HepG2 (cell line): Measurements from ENCODE around the gene NUDT19. TPM values are rescaled to one million over a fixed set of nuclear protein-coding genes. Genes with fewer than 3 reads are reported as not detected.

ENCODE experiments used
- BCL6 ChIP-seq: IDR thresholded peaks from 2 replicates; pipeline ENCODE4 v1.6.1; 2016; ENCODE audit warnings: missing genetic modification reagents, missing compliant biosample characterization
- BORCS8-MEF2B ChIP-seq: sonication (generic); formaldehyde crosslinking; IDR thresholded peaks from 2 replicates; pipeline ENCODE4 v1.8.0; 2022; ENCODE audit warnings: mild to moderate bottlenecking, missing genetic modification reagents
- CC2D1A ChIP-seq: sonication (generic); formaldehyde crosslinking; IDR thresholded peaks from 2 replicates; pipeline ENCODE4 v1.8.1; 2023; ENCODE audit warnings: mild to moderate bottlenecking, missing genetic modification reagents
- CREM ChIP-seq, 2 experiments: sonication (generic) in 1 of 2; formaldehyde crosslinking in 1 of 2; IDR thresholded peaks; 2 replicates each; pipeline versions ENCODE4 v1.4.0 to v1.6.1; 2016 to 2020; ENCODE audit warnings: antibody characterized with exemption in 1 of 2, mild to moderate bottlenecking in 1 of 2, missing genetic modification reagents in 1 of 2
- GFI1 ChIP-seq: sonication (generic); formaldehyde crosslinking; IDR thresholded peaks from 2 replicates; pipeline ENCODE4 v1.5.0; 2020; ENCODE audit warnings: missing genetic modification reagents, mild to moderate bottlenecking, borderline replicate concordance
- MTA1 ChIP-seq: sonication (generic); formaldehyde crosslinking; IDR thresholded peaks from 2 replicates; pipeline ENCODE4 v1.4.0; 2020; ENCODE audit warnings: missing genetic modification reagents, mild to moderate bottlenecking, borderline replicate concordance
- PLRG1 ChIP-seq: fragments of 450-650 bp; conservative IDR thresholded peaks from 2 replicates; pipeline ENCODE4 v1.6.1; 2016
- SMARCC2 ChIP-seq: fragments of 450-650 bp; IDR thresholded peaks from 2 replicates; pipeline ENCODE4 v1.6.1; 2017; ENCODE audit warnings: antibody characterized with exemption, mild to moderate bottlenecking
- TEAD3 ChIP-seq: optimal IDR thresholded peaks from 2 replicates; pipeline ENCODE3; 2016; ENCODE audit warnings: borderline replicate concordance
- ZBTB3 ChIP-seq: sonication (generic); formaldehyde crosslinking; IDR thresholded peaks from 2 replicates; pipeline ENCODE4 v1.4.0; 2020; ENCODE audit warnings: low read depth, mild to moderate bottlenecking, moderate library complexity, missing genetic modification reagents, borderline replicate concordance
- ZBTB7B ChIP-seq: sonication (generic); formaldehyde crosslinking; IDR thresholded peaks from 2 replicates; pipeline ENCODE4 v1.4.0; 2020; ENCODE audit warnings: missing genetic modification reagents
- ZNF335 ChIP-seq: sonication (generic); formaldehyde crosslinking; IDR thresholded peaks from 2 replicates; pipeline ENCODE4 v1.4.0; 2020; ENCODE audit warnings: missing genetic modification reagents
- ZNF431 ChIP-seq: sonication (generic); formaldehyde crosslinking; IDR thresholded peaks from 2 replicates; pipeline ENCODE4 v1.9.0; 2022; ENCODE audit warnings: missing genetic modification reagents, low read depth, mild to moderate bottlenecking, borderline replicate concordance
- ZNF460 ChIP-seq: sonication (generic); formaldehyde crosslinking; IDR thresholded peaks from 2 replicates; pipeline ENCODE4 v1.5.1; 2020; ENCODE audit warnings: missing genetic modification reagents, mild to moderate bottlenecking, borderline replicate concordance
- ZNF619 ChIP-seq: sonication (generic); formaldehyde crosslinking; IDR thresholded peaks from 2 replicates; pipeline ENCODE4 v1.4.0; 2020; ENCODE audit warnings: mild to moderate bottlenecking, missing genetic modification reagents
- ZNF713 ChIP-seq: sonication (generic); formaldehyde crosslinking; IDR thresholded peaks from 2 replicates; pipeline ENCODE4 v1.4.0; 2020; ENCODE audit warnings: mild to moderate bottlenecking, missing genetic modification reagents
- ZNF883 ChIP-seq: sonication (generic); formaldehyde crosslinking; IDR thresholded peaks from 2 replicates; pipeline ENCODE4 v1.5.1; 2020; ENCODE audit warnings: mild to moderate bottlenecking, missing genetic modification reagents; ENCODE audit errors: not compliant biosample characterization
- ZNF891 ChIP-seq: sonication (generic); formaldehyde crosslinking; IDR thresholded peaks from 2 replicates; pipeline ENCODE4 v1.5.0; 2020; ENCODE audit warnings: mild to moderate bottlenecking, missing genetic modification reagents
- ZSCAN21 ChIP-seq: sonication (generic); formaldehyde crosslinking; IDR thresholded peaks from 2 replicates; pipeline ENCODE4 v1.8.0; 2022; ENCODE audit warnings: mild to moderate bottlenecking, missing genetic modification reagents, moderate library complexity, borderline replicate concordance
- polyA plus RNA-seq, 8 experiments: library from polyadenylated mRNA; depleted of rRNA in 3 of 8; stranded (reverse) in 7 of 8; unstranded in 1 of 8; fragments of >200 nt; fragmentation: Illumina TruSeq in 4 of 8; extraction: Trizol in 4 of 8; gene quantifications; 2 replicates each; pipeline versions ENCODE4 v1.2.1 to v1.2.3, GENCODE V29; 2011 to 2016; ENCODE audit warnings: low read depth in 4 of 8, missing spikeins in 1 of 8, mixed read lengths in 1 of 8; ENCODE audit not compliant: insufficient read depth in 1 of 8
- total RNA-seq, 5 experiments: library from RNA; depleted of rRNA; stranded (reverse); fragments of >200 nt; fragmentation: Illumina TruSeq; extraction: Trizol; gene quantifications; 2 replicates each; pipeline ENCODE4 v1.2.3, GENCODE V29; 2016; ENCODE audit warnings: low read depth in 1 of 5
- TF ChIP-seq, protein P1 (sequence below), 2 experiments: IDR thresholded peaks; 2 replicates each; pipeline ENCODE4 v1.6.1; 2011 to 2012; ENCODE audit warnings: low read length in 2 of 2, borderline replicate concordance in 1 of 2, low read depth in 1 of 2, mild to moderate bottlenecking in 1 of 2, moderate library complexity in 1 of 2
- TF ChIP-seq, protein P2 (sequence below): sonication (generic); formaldehyde crosslinking; IDR thresholded peaks from 2 replicates; pipeline ENCODE4 v1.8.0; 2022; ENCODE audit warnings: mild to moderate bottlenecking, missing genetic modification reagents, moderate library complexity
- TF ChIP-seq, protein P3 (sequence below): sonication (generic); formaldehyde crosslinking; IDR thresholded peaks from 2 replicates; pipeline ENCODE4 v1.4.0; 2020; ENCODE audit warnings: missing genetic modification reagents, low read depth, mild to moderate bottlenecking, borderline replicate concordance
- TF ChIP-seq, protein P4 (sequence below): sonication (generic); formaldehyde crosslinking; IDR thresholded peaks from 2 replicates; pipeline ENCODE4 v1.8.1; 2023; ENCODE audit warnings: mild to moderate bottlenecking, inconsistent platforms, moderate library complexity, missing genetic modification reagents, borderline replicate concordance

Gene NUDT19
- total and polyA plus RNA-seq, 2 of the 13 experiments (the other 11 are each of a cell fraction or from before 2014, with no cell fraction given): 3.1 to 3.6 TPM

DNA sequence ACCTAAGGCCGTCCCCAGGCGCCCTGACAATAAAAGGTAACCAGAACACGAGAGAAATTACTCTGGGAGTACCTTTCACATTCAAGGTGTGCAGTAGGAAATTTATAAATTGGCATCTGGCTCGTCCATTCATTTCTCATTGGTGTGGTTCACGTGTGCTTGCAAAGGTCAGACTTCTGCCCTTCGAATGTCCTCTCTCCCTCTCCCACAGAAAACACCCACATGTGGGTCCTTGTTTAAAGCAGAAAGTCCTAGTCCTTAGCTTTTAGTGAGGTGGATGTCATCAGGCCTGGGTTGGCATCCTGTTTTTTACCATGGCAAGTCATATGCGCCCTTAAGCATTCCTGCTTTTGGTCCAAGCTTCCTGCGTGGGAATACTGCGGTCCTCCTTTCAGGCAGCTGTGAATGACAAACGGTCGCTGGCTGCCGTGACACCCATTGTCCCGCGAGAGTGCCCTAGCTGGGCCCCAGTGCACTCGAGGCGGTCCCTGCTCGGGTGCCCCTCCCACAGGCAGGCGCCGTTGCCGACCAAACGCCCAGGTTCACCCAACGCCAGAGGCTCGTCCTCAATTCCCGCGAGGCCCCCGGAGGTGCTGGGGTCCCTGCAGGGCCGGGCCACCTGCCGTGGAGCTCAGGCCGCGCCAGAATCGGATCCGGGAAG lies at the start of gene NUDT19 (continued):
- no peak for TF ChIP-seq ZSCAN21 (CRISPR knock-in tag)
- TF ChIP-seq CREM (IDR thresholded peaks at IDR 0.05): peak; percentile 38; the same call in 1 of the 2 replicates
- no peak for TF ChIP-seq CREM (CRISPR knock-in tag; IDR thresholded peaks at IDR 0.05)
- TF ChIP-seq TEAD3: no peak
- no peak for TF ChIP-seq ZNF891 (CRISPR knock-in tag)
- TF ChIP-seq ZBTB7B (CRISPR knock-in tag): peak; percentile 23; the same call in 1 of the 2 replicates
- TF ChIP-seq GFI1: no peak
- TF ChIP-seq BORCS8-MEF2B (CRISPR knock-in tag): peak; percentile 57
- TF ChIP-seq, protein P1, sequence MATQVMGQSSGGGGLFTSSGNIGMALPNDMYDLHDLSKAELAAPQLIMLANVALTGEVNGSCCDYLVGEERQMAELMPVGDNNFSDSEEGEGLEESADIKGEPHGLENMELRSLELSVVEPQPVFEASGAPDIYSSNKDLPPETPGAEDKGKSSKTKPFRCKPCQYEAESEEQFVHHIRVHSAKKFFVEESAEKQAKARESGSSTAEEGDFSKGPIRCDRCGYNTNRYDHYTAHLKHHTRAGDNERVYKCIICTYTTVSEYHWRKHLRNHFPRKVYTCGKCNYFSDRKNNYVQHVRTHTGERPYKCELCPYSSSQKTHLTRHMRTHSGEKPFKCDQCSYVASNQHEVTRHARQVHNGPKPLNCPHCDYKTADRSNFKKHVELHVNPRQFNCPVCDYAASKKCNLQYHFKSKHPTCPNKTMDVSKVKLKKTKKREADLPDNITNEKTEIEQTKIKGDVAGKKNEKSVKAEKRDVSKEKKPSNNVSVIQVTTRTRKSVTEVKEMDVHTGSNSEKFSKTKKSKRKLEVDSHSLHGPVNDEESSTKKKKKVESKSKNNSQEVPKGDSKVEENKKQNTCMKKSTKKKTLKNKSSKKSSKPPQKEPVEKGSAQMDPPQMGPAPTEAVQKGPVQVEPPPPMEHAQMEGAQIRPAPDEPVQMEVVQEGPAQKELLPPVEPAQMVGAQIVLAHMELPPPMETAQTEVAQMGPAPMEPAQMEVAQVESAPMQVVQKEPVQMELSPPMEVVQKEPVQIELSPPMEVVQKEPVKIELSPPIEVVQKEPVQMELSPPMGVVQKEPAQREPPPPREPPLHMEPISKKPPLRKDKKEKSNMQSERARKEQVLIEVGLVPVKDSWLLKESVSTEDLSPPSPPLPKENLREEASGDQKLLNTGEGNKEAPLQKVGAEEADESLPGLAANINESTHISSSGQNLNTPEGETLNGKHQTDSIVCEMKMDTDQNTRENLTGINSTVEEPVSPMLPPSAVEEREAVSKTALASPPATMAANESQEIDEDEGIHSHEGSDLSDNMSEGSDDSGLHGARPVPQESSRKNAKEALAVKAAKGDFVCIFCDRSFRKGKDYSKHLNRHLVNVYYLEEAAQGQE (IDR thresholded peaks at IDR 0.05; ENCODE audit: borderline replicate concordance in 1 of 2, low read depth in 1 of 2, low read length in 2 of 2): no peak
- no peak for TF ChIP-seq CC2D1A (CRISPR knock-in tag)
- TF ChIP-seq ZNF883 (CRISPR knock-in tag): peak; percentile 45
- TF ChIP-seq MTA1 (CRISPR knock-in tag): no peak
- TF ChIP-seq, protein P2, sequence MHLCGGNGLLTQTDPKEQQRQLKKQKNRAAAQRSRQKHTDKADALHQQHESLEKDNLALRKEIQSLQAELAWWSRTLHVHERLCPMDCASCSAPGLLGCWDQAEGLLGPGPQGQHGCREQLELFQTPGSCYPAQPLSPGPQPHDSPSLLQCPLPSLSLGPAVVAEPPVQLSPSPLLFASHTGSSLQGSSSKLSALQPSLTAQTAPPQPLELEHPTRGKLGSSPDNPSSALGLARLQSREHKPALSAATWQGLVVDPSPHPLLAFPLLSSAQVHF (CRISPR knock-in tag): peak; percentile 16; the same call in 1 of the 2 replicates
- TF ChIP-seq BCL6: peak; percentile 32; the same call in 1 of the 2 replicates
- TF ChIP-seq ZNF431 (CRISPR knock-in tag): 0 out of 2 replicates have a peak, but pooled peaks have one; percentile 18
- TF ChIP-seq, protein P3, sequence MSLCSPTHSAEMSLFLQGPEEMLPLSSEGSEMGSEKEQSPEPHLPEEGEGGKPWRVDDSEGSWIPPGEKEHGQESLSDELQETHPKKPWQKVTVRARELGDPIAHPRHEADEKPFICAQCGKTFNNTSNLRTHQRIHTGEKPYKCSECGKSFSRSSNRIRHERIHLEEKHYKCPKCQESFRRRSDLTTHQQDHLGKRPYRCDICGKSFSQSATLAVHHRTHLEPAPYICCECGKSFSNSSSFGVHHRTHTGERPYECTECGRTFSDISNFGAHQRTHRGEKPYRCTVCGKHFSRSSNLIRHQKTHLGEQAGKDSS (CRISPR knock-in tag): no peak
- TF ChIP-seq SMARCC2: no peak
- no peak for TF ChIP-seq ZNF619 (CRISPR knock-in tag)
- no peak for TF ChIP-seq PLRG1
- no peak for TF ChIP-seq ZNF460 (CRISPR knock-in tag)
- TF ChIP-seq ZNF713 (CRISPR knock-in tag): no peak
- TF ChIP-seq, protein P4, sequence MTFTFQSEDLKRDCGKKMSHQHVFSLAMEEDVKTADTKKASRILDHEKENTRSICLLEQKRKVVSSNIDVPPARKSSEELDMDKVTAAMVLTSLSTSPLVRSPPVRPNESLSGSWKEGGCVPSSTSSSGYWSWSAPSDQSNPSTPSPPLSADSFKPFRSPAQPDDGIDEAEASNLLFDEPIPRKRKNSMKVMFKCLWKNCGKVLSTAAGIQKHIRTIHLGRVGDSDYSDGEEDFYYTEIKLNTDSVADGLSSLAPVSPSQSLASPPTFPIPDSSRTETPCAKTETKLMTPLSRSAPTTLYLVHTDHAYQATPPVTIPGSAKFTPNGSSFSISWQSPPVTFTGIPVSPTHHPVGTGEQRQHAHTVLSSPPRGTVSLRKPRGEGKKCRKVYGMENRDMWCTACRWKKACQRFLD (CRISPR knock-in tag): no peak
- TF ChIP-seq ZBTB3 (CRISPR knock-in tag): no peak
- TF ChIP-seq ZNF335: no peak
